HG02885 (cell line): ENCODE data around the gene BAIAP2.

Experiments used
- ATAC-seq: cut with Tn5 transposase; IDR thresholded peaks from one replicate; pipeline ENCODE4 v1.9.1; 2021; ENCODE audit warnings: mild to moderate bottlenecking; ENCODE audit not compliant: unreplicated experiment, poor library complexity

BAIAP2 gene

GRCh38 chr17:81100668-81101067 lies 65.7 kb downstream of the BAIAP2 start:
- no peak for ATAC-seq

- peak; percentile 82 for ATAC-seq
Measured at GRCh38 chr17:81101614-81102306, 66.8 kb downstream of the BAIAP2 start.

- no peak for ATAC-seq
Measured at GRCh38 chr17:81102352-81102751, 67.4 kb downstream of the BAIAP2 start.

GRCh38 chr17:81102869-81103268 lies 67.9 kb downstream of the BAIAP2 start:
- no peak for ATAC-seq

- no peak for ATAC-seq
Measured at GRCh38 chr17:81103379-81103778, 68.4 kb downstream of the BAIAP2 start.

GRCh38 chr17:81106716-81107115 lies 71.8 kb downstream of the BAIAP2 start:
- ATAC-seq: no peak

- ATAC-seq: no peak
Measured at GRCh38 chr17:81108220-81108619, 73.3 kb downstream of the BAIAP2 start.

GRCh38 chr17:81109957-81110356 lies 75.0 kb downstream of the BAIAP2 start:
- ATAC-seq: no peak

- no peak for ATAC-seq
Measured at GRCh38 chr17:81110488-81111040, 75.6 kb downstream of the BAIAP2 start.

GRCh38 chr17:81111066-81111465 lies 76.1 kb downstream of the BAIAP2 start:
- no peak for ATAC-seq

- no peak for ATAC-seq
Measured at GRCh38 chr17:81112450-81112849, 77.5 kb downstream of the BAIAP2 start.

- no peak for ATAC-seq
Measured at GRCh38 chr17:81113158-81113724, 78.3 kb downstream of the BAIAP2 start.

GRCh38 chr17:81114351-81115093 lies 79.6 kb downstream of the BAIAP2 start:
- ATAC-seq: no peak

GRCh38 chr17:81115219-81115618 lies 80.3 kb downstream of the BAIAP2 start:
- ATAC-seq: no peak

GRCh38 chr17:81115749-81116464 lies 81.0 kb downstream of the BAIAP2 start:
- ATAC-seq: no peak

GRCh38 chr17:81116704-81117103 lies 81.8 kb downstream of the BAIAP2 start:
- no peak for ATAC-seq

GRCh38 chr17:81117672-81118198 lies 82.8 kb downstream of the BAIAP2 start:
- ATAC-seq: no peak

GRCh38 chr17:81118308-81119221 lies 83.6 kb downstream of the BAIAP2 start:
- ATAC-seq: no peak
